Neural cell (in vitro differentiated cells): ENCODE results near the gene PLEKHH3. TPM values are rescaled to one million over a fixed set of nuclear protein-coding genes. Genes with fewer than 3 reads are reported as not detected.

Experiments
- H2AFZ ChIP-seq: fragments of 200-600, 300-800 bp; sonication (generic), shearing (Covaris generic); 2 replicates; pipeline ENCODE4 v1.6.0; 2014; ENCODE audit warnings: low read depth, mild to moderate bottlenecking, antibody characterized with exemption, low read length, moderate library complexity
- H3F3A ChIP-seq: fragments of 200-600 bp; shearing (Covaris generic); 2 replicates; pipeline ENCODE4 v1.6.1; 2016; ENCODE audit warnings: mild to moderate bottlenecking, moderate library complexity, mixed read lengths, antibody characterized with exemption, low read length; ENCODE audit not compliant: insufficient read depth, poor library complexity, severe bottlenecking
- H3K27ac ChIP-seq: fragments of 200-600, 300-800 bp; sonication (generic), shearing (Covaris generic); 2 replicates; pipeline ENCODE4 v1.5.1; 2014; ENCODE audit warnings: mild to moderate bottlenecking, low read length, moderate library complexity
- H3K27me3 ChIP-seq: fragments of 300-800, 200-600 bp; sonication (generic), shearing (Covaris generic); 2 replicates; pipeline ENCODE4 v1.6.0; 2014; ENCODE audit warnings: mild to moderate bottlenecking, low read depth, low read length, moderate library complexity; ENCODE audit not compliant: insufficient read depth
- H3K36me3 ChIP-seq: fragments of 300-800, 200-600 bp; sonication (generic), shearing (Covaris generic); 2 replicates; pipeline ENCODE4 v1.5.1; 2014; ENCODE audit warnings: mild to moderate bottlenecking, antibody characterized with exemption, low read length, moderate library complexity; ENCODE audit not compliant: insufficient read depth
- H3K4me2 ChIP-seq: fragments of 300-800, 200-600 bp; sonication (generic), shearing (Covaris generic); 2 replicates; pipeline ENCODE4 v1.6.0; 2014; ENCODE audit warnings: mild to moderate bottlenecking, low read length
- H3K4me3 ChIP-seq: fragments of 300-800, 200-600 bp; sonication (generic), shearing (Covaris generic); 2 replicates; pipeline ENCODE4 v1.5.1; 2014; ENCODE audit warnings: mild to moderate bottlenecking, low read length, moderate library complexity
- H3K79me2 ChIP-seq: fragments of 200-600 bp; shearing (Covaris generic); replicated peaks from 2 replicates; pipeline ENCODE4 v1.6.0; 2014; ENCODE audit warnings: mild to moderate bottlenecking, low read length, moderate library complexity; ENCODE audit not compliant: insufficient read depth
- H3K9ac ChIP-seq: fragments of 300-800, 200-600 bp; sonication (generic), shearing (Covaris generic); 2 replicates; pipeline ENCODE4 v1.6.1; 2016; ENCODE audit warnings: mild to moderate bottlenecking, low read length, mixed read lengths
- H3K9me2 ChIP-seq: fragments of 200-600 bp; shearing (Covaris generic); 2 replicates; pipeline ENCODE4 v1.6.1; 2016; ENCODE audit warnings: mild to moderate bottlenecking, low read length, mixed read lengths; ENCODE audit not compliant: insufficient read depth
- H3K9me3 ChIP-seq: fragments of 200-600, 300-800 bp; sonication (generic), shearing (Covaris generic); 2 replicates; pipeline ENCODE4 v1.6.1; 2016; ENCODE audit warnings: mild to moderate bottlenecking, mixed run types, low read length, moderate library complexity, mixed read lengths
- H4K20me1 ChIP-seq: fragments of 200-600 bp; shearing (Covaris generic); 2 replicates; pipeline ENCODE4 v1.6.1; 2016; ENCODE audit warnings: mild to moderate bottlenecking, mixed run types; ENCODE audit not compliant: insufficient read depth
- CTCF ChIP-seq: fragments of 450-650 bp; IDR thresholded peaks from 2 replicates; pipeline ENCODE4 v1.5.1; 2014; ENCODE audit warnings: antibody characterized with exemption, mild to moderate bottlenecking, moderate library complexity; ENCODE audit not compliant: poor library complexity, severe bottlenecking
- EP300 ChIP-seq: fragments of 450-650 bp; conservative IDR thresholded peaks from 2 replicates; pipeline ENCODE4 v1.6.1; 2014; ENCODE audit warnings: antibody characterized with exemption, mild to moderate bottlenecking, moderate library complexity; ENCODE audit not compliant: poor library complexity, severe bottlenecking
- EZH2 ChIP-seq: fragments of 200-600, 300-800 bp; shearing (Covaris generic), sonication (generic); IDR thresholded peaks from 2 replicates; pipeline ENCODE4 v1.6.1; 2014; ENCODE audit warnings: antibody characterized with exemption, low read length, borderline replicate concordance, mild to moderate bottlenecking; ENCODE audit not compliant: insufficient read depth, poor library complexity, severe bottlenecking
- MXI1 ChIP-seq: fragments of 450-650 bp; conservative IDR thresholded peaks from 2 replicates; pipeline ENCODE4 v1.6.1; 2014; ENCODE audit warnings: antibody characterized with exemption, mild to moderate bottlenecking; ENCODE audit not compliant: poor library complexity, severe bottlenecking
- POLR2AphosphoS5 ChIP-seq: IDR thresholded peaks from 2 replicates; pipeline ENCODE4 v1.6.1; 2012
- RAD21 ChIP-seq: fragments of 450-650 bp; conservative IDR thresholded peaks from 2 replicates; pipeline ENCODE4 v1.6.1; 2014; ENCODE audit warnings: antibody characterized with exemption, mild to moderate bottlenecking, moderate library complexity
- REST ChIP-seq: IDR thresholded peaks from 2 replicates; pipeline ENCODE4 v1.6.1; 2012; ENCODE audit warnings: borderline replicate concordance
- SMC3 ChIP-seq: fragments of 450-650 bp; conservative IDR thresholded peaks from 2 replicates; pipeline ENCODE4 v1.6.1; 2014; ENCODE audit warnings: antibody characterized with exemption, mild to moderate bottlenecking, moderate library complexity; ENCODE audit not compliant: poor library complexity
- TAF1 ChIP-seq: IDR thresholded peaks from 2 replicates; pipeline ENCODE4 v1.6.1; 2012; ENCODE audit warnings: low read depth
- polyA plus RNA-seq: library from polyadenylated mRNA; depleted of rRNA; stranded (reverse); fragments of >200 nt; gene quantifications from 2 replicates; pipeline ENCODE4 v1.2.3, GENCODE V29; 2014
- small RNA-seq, 3 experiments: library from RNA; depleted of rRNA; stranded (forward); fragments of <200 nt; gene quantifications; one replicate each; pipeline ENCODE3, GENCODE V24; 2012

PLEKHH3 gene
- polyA plus RNA-seq, 1 donor from 2014 or later = 18.4 TPM

GRCh38 chr17:42618442-42619150 is 58.2 kb downstream of the PLEKHH3 start:
- no peaks in the 10 kb centered on the region for H3K9me2 ChIP-seq
- no peak overlapping the region for H3K27ac ChIP-seq
- H3K4me2 ChIP-seq = no peak overlapping the region
- H3K4me3 ChIP-seq = no peak overlapping the region
- H2AFZ ChIP-seq = no peak overlapping the region
- no peak for TF ChIP-seq EP300
- no peaks in the 10 kb centered on the region for H3K79me2 ChIP-seq
- no peaks in the 10 kb centered on the region for H3K36me3 ChIP-seq
- no peaks in the 10 kb centered on the region for H3K27me3 ChIP-seq
- no peaks in the 10 kb centered on the region for H4K20me1 ChIP-seq
- H3K9ac ChIP-seq = no peak overlapping the region
- no peaks in the 10 kb centered on the region for H3K9me3 ChIP-seq
- H3F3A ChIP-seq = no peaks in the 10 kb centered on the region

GRCh38 chr17:42617956-42618431 is 58.8 kb downstream of the PLEKHH3 start:
- Histone ChIP-seq H3K79me2 (no peaks in the 10 kb centered on the region), H3K9me3 (no peaks in the 10 kb centered on the region), H3K9me2 (no peaks in the 10 kb centered on the region), H3K27ac (no peak overlapping the region), H3K27me3 (no peaks in the 10 kb centered on the region), H4K20me1 (no peaks in the 10 kb centered on the region), H3K9ac (no peak overlapping the region), H3K4me2 (no peak overlapping the region), H2AFZ (no peak overlapping the region), H3F3A (no peaks in the 10 kb centered on the region), H3K36me3 (no peaks in the 10 kb centered on the region), H3K4me3 (no peak overlapping the region)
- TF ChIP-seq POLR2AphosphoS5 (no peak), MXI1 (no peak), RAD21 (no peak), REST (no peak), EP300 (no peak), SMC3 (no peak), CTCF (no peak), TAF1 (no peak), EZH2 (no peak)

Small RNAs within 50 kb of the gene (small RNA-seq; reads per million reads assigned to genes)
- 0 reads per million in 3 experiments for gene MIR6780A

Other genes with a start within 250 kb of the PLEKHH3 start
- gene ATP6V0A1, start 218.1 kb downstream of the PLEKHH3 start, polyA plus RNA-seq = 92.1 and 94.0 TPM in 2 replicates
- 12.1 and 17.1 TPM in 2 replicates for gene NAGLU, start 140.8 kb downstream of the PLEKHH3 start, polyA plus RNA-seq
- 1.0 and 2.1 TPM in 2 replicates for gene HSD17B1, start 124.1 kb downstream of the PLEKHH3 start, polyA plus RNA-seq
- gene COASY, start 114.8 kb downstream of the PLEKHH3 start, polyA plus RNA-seq = 8.2 and 10.1 TPM in 2 replicates
- gene MLX, start 109.9 kb downstream of the PLEKHH3 start, polyA plus RNA-seq = 35.7 and 47.2 TPM in 2 replicates
- 22.5 and 36.2 TPM in 2 replicates for gene PSMC3IP, start 99.3 kb downstream of the PLEKHH3 start, polyA plus RNA-seq
- gene RETREG3, start 67.6 kb downstream of the PLEKHH3 start, polyA plus RNA-seq = 30.1 and 34.6 TPM in 2 replicates
- gene TUBG1, start 67.3 kb downstream of the PLEKHH3 start, polyA plus RNA-seq = 14.2 and 22.3 TPM in 2 replicates
- gene TUBG2, start 17.7 kb downstream of the PLEKHH3 start, polyA plus RNA-seq = 24.9 and 28.9 TPM in 2 replicates
- gene CCR10, start 4.8 kb upstream of the PLEKHH3 start, polyA plus RNA-seq = 3.1 and 5.1 TPM in 2 replicates
- 21.9 and 23.9 TPM in 2 replicates for gene CNTNAP1, start 5.5 kb upstream of the PLEKHH3 start, polyA plus RNA-seq
- 52.5 and 68.3 TPM in 2 replicates for gene EZH1, start 68.0 kb upstream of the PLEKHH3 start, polyA plus RNA-seq
- 0.96 and 2.1 TPM in 2 replicates for gene RAMP2, start 84.2 kb upstream of the PLEKHH3 start, polyA plus RNA-seq
- gene VPS25, start 96.5 kb upstream of the PLEKHH3 start, polyA plus RNA-seq = 128 and 133 TPM in 2 replicates
- 0.10 TPM in 1 of 2 replicates, not detected in the other for gene WNK4, start 103.6 kb upstream of the PLEKHH3 start, polyA plus RNA-seq
- 222 and 234 TPM in 2 replicates for gene COA3, start 121.7 kb upstream of the PLEKHH3 start, polyA plus RNA-seq
- gene CNTD1, start 121.9 kb upstream of the PLEKHH3 start, polyA plus RNA-seq = 0.21 and 1.2 TPM in 2 replicates
- gene BECN1, start 147.3 kb upstream of the PLEKHH3 start, polyA plus RNA-seq = 74.7 and 87.7 TPM in 2 replicates
- gene PSME3, start 156.4 kb upstream of the PLEKHH3 start, polyA plus RNA-seq = 56.6 and 67.0 TPM in 2 replicates
- gene AOC2, start 167.6 kb upstream of the PLEKHH3 start, polyA plus RNA-seq = 1.8 and 2.8 TPM in 2 replicates
- 0.35 and 0.54 TPM in 2 replicates for gene AOC3, start 174.2 kb upstream of the PLEKHH3 start, polyA plus RNA-seq
- not detected in 2 replicates for gene G6PC1, start 223.8 kb upstream of the PLEKHH3 start, polyA plus RNA-seq